Measurements from ENCODE around the gene SH3RF1.

Gene SH3RF1

DNA sequence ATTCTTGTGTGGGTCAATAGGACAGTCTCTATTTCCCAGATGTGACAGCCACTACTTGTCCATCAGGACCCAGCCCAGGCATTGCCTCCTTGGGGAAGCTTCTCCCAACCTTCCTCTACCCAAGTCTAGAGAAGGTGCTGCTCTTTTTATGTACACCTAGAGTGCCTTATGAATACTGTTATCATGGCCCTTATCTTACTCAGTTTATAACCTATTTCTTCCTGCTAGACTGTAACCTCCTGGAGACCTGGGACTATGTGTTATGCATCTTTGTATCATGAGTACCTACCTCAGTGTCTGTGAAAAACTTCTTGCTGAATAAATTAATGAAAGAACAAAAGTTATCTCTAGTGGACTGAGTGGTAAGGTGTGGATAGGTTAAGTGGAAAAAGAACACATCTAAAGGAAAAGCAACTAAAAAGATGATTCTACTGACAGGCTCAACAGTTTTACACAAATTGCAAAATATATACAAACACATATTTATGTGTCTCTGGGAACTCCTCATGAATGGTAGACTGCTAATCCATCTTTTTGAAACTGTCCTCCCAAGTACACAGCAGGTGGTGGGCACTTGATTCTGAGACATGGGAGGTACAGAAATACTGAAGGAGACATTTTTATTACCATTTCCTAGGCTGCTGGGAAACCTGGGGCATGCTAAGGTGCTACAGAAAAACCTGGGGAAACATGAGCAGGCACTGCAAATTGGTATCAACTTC is 106.6 kb downstream of the SH3RF1 start:
- Histone ChIP-seq H3K79me2 (ENCODE audit: low read length) (no peaks in the 10 kb centered on the region), H3K9ac (ENCODE audit: low read length) (no peak overlapping the region), H3K4me3 (ENCODE audit: low read length) (no peak overlapping the region), H3K27ac (ENCODE audit: low read length) (no peak overlapping the region), H3K9me3 (ENCODE audit: insufficient read depth, low read length) (no peaks in the 10 kb centered on the region), H3K36me3 (replicated peaks; ENCODE audit: low read depth, low read length) (no peaks in the 10 kb centered on the region), H3K4me1 (ENCODE audit: low read length) (no peaks in the 10 kb centered on the region), H3K4me2 (ENCODE audit: low read length) (no peak overlapping the region), H3K27me3 (ENCODE audit: low read depth, low read length) (no peaks in the 10 kb centered on the region), H2AFZ (ENCODE audit: low read depth, low read length) (no peak overlapping the region), H4K20me1 (ENCODE audit: insufficient read depth, low read length) (no peaks in the 10 kb centered on the region)
- TF ChIP-seq, protein P1, sequence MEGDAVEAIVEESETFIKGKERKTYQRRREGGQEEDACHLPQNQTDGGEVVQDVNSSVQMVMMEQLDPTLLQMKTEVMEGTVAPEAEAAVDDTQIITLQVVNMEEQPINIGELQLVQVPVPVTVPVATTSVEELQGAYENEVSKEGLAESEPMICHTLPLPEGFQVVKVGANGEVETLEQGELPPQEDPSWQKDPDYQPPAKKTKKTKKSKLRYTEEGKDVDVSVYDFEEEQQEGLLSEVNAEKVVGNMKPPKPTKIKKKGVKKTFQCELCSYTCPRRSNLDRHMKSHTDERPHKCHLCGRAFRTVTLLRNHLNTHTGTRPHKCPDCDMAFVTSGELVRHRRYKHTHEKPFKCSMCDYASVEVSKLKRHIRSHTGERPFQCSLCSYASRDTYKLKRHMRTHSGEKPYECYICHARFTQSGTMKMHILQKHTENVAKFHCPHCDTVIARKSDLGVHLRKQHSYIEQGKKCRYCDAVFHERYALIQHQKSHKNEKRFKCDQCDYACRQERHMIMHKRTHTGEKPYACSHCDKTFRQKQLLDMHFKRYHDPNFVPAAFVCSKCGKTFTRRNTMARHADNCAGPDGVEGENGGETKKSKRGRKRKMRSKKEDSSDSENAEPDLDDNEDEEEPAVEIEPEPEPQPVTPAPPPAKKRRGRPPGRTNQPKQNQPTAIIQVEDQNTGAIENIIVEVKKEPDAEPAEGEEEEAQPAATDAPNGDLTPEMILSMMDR (IDR thresholded peaks at IDR 0.05; ENCODE audit: low read depth, low read length) = no peak
- no peak for TF ChIP-seq EZH2phosphoT487 (IDR thresholded peaks at IDR 0.05; ENCODE audit: low read depth)

DNA sequence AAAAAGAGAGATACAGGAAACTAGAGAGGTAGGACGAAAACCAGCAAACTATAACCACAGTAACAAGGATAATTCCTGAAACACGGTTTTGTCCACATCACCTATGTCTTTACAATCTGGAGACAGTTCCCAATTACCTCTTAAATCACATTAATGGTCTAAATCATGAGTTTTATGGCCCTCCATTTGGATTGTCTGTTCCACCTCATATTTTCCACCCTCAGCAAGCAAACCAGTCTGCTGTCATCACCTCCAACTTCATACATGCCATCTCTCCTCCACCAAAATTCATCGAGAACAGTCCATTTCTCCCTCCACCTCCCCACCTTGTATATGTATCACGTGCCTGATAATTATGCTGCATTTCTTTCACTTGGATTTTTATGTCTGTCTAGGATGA is 107.3 kb downstream of the SH3RF1 start:
- no peak for TF ChIP-seq EZH2phosphoT487 (IDR thresholded peaks at IDR 0.05; ENCODE audit: low read depth)
- TF ChIP-seq, protein P1 (IDR thresholded peaks at IDR 0.05; ENCODE audit: low read depth, low read length) = no peak
- Histone ChIP-seq H4K20me1 (ENCODE audit: insufficient read depth, low read length) (no peaks in the 10 kb centered on the region), H3K27ac (ENCODE audit: low read length) (no peak overlapping the region)

DNA sequence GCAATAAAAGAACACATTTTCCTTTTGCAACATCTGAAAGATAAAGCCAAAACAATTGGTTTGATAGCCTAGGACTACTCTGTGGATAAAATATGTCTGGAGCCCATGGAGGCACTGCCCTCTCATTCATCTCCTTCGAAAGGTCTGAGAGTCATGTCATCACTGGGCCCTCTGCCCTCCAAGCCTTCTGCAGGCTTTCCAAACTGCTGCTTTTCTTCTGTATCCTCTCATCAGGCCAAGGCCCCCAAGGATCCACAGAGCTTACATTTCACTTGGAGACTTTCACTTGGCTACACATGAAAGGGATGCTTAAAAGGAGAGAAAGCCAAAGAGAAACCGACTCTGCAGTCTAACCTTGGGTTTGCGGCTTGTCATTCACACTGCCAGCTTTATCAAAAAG is 109.9 kb downstream of the SH3RF1 start:
- Histone ChIP-seq H3K9me3 (ENCODE audit: insufficient read depth, low read length) (no peaks in the 10 kb centered on the region), H3K9ac (ENCODE audit: low read length) (no peak overlapping the region), H3K79me2 (ENCODE audit: low read length) (no peaks in the 10 kb centered on the region), H3K36me3 (replicated peaks; ENCODE audit: low read depth, low read length) (no peaks in the 10 kb centered on the region), H2AFZ (ENCODE audit: low read depth, low read length) (no peak overlapping the region), H3K4me1 (ENCODE audit: low read length) (no peaks in the 10 kb centered on the region), H3K27ac (ENCODE audit: low read length) (no peak overlapping the region), H3K4me2 (ENCODE audit: low read length) (no peak overlapping the region), H4K20me1 (ENCODE audit: insufficient read depth, low read length) (no peaks in the 10 kb centered on the region), H3K27me3 (ENCODE audit: low read depth, low read length) (no peaks in the 10 kb centered on the region), H3K4me3 (ENCODE audit: low read length) (no peak overlapping the region)
- TF ChIP-seq, protein P1 (IDR thresholded peaks at IDR 0.05; ENCODE audit: low read depth, low read length) = no peak
- TF ChIP-seq EZH2phosphoT487 (IDR thresholded peaks at IDR 0.05; ENCODE audit: low read depth) = no peak

More for the DNA sequence above, 107.3 kb downstream of the SH3RF1 start:
- Histone ChIP-seq H3K9me3 (ENCODE audit: insufficient read depth, low read length) (no peaks in the 10 kb centered on the region), H2AFZ (ENCODE audit: low read depth, low read length) (no peak overlapping the region), H3K9ac (ENCODE audit: low read length) (no peak overlapping the region), H3K27me3 (ENCODE audit: low read depth, low read length) (no peaks in the 10 kb centered on the region), H3K4me1 (ENCODE audit: low read length) (no peaks in the 10 kb centered on the region), H3K36me3 (replicated peaks; ENCODE audit: low read depth, low read length) (no peaks in the 10 kb centered on the region), H3K4me3 (ENCODE audit: low read length) (no peak overlapping the region), H3K4me2 (ENCODE audit: low read length) (no peak overlapping the region), H3K79me2 (ENCODE audit: low read length) (no peaks in the 10 kb centered on the region)

DNA sequence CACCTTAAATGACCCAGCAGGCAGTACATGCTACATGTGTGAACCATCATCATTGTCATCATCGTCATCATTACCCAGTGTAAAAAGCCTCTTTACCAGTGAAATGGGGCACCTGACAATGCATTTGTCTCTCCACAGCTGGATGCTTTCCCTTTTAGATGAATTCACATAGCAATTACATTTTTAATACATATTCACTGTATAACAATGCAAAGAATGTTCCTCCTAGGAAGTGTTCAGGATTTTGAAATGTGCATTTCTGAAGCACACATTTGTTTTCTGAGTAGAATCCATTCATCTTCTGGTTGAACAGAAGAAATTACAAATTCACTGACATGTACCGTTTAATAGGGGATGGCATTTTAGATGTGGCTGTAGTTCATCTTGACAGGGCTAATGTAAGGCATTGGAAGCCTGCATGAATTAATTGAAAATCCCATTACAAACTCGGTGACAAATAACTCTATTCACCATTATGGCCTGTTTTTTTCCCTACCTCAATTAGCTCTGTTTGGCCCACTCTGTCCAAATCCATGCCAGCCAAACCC is 111.1 kb downstream of the SH3RF1 start:
- Histone ChIP-seq H3K4me3 (ENCODE audit: low read length) (no peak overlapping the region), H3K4me1 (ENCODE audit: low read length) (peaks cover under 1% of the 10 kb centered on the region; the same call in 1 of the 2 replicates), H3K9ac (ENCODE audit: low read length) (no peak overlapping the region), H3K79me2 (ENCODE audit: low read length) (no peaks in the 10 kb centered on the region), H2AFZ (ENCODE audit: low read depth, low read length) (no peak overlapping the region), H3K27ac (ENCODE audit: low read length) (no peak overlapping the region), H3K36me3 (replicated peaks; ENCODE audit: low read depth, low read length) (no peaks in the 10 kb centered on the region), H4K20me1 (ENCODE audit: insufficient read depth, low read length) (no peaks in the 10 kb centered on the region), H3K4me2 (ENCODE audit: low read length) (no peak overlapping the region), H3K27me3 (ENCODE audit: low read depth, low read length) (no peaks in the 10 kb centered on the region), H3K9me3 (ENCODE audit: insufficient read depth, low read length) (no peaks in the 10 kb centered on the region)
- TF ChIP-seq, protein P1 (IDR thresholded peaks at IDR 0.05; ENCODE audit: low read depth, low read length) = no peak
- TF ChIP-seq EZH2phosphoT487 (IDR thresholded peaks at IDR 0.05; ENCODE audit: low read depth) = no peak
